GM19324 (cell line): ENCODE results near the gene ADSS1.

Source experiments
- ATAC-seq: cut with Tn5 transposase; IDR thresholded peaks from one replicate; pipeline ENCODE4 v1.9.1; 2021; ENCODE audit warnings: mild to moderate bottlenecking, moderate library complexity; ENCODE audit not compliant: unreplicated experiment, low FRiP score

The ADSS1 gene

GRCh38 chr14:104712881-104713734, 10.9 kb upstream of the ADSS1 start:
- no peak for ATAC-seq

- ATAC-seq = no peak
These were observed 10.0 kb upstream of the ADSS1 start for GRCh38 chr14:104714066-104714465.

- no peak for ATAC-seq
These were observed 9.3 kb upstream of the ADSS1 start for GRCh38 chr14:104714681-104715080.

- ATAC-seq = no peak
These were observed 8.6 kb upstream of the ADSS1 start for GRCh38 chr14:104715416-104715815.

GRCh38 chr14:104715871-104716270, 8.2 kb upstream of the ADSS1 start:
- no peak for ATAC-seq

GRCh38 chr14:104717137-104717536, 6.9 kb upstream of the ADSS1 start:
- ATAC-seq = no peak

- ATAC-seq = no peak
These were observed 6.4 kb upstream of the ADSS1 start for GRCh38 chr14:104717646-104718045.

- ATAC-seq = no peak
These were observed 5.9 kb upstream of the ADSS1 start for GRCh38 chr14:104718147-104718546.

GRCh38 chr14:104718871-104719270, 5.2 kb upstream of the ADSS1 start:
- no peak for ATAC-seq

- ATAC-seq = no peak
These were observed 4.7 kb upstream of the ADSS1 start for GRCh38 chr14:104719343-104719742.

- no peak for ATAC-seq
These were observed 2.3 kb upstream of the ADSS1 start for GRCh38 chr14:104721505-104722431.

- no peak for ATAC-seq
These were observed 935 bp upstream of the ADSS1 start for GRCh38 chr14:104722938-104723650.

GRCh38 chr14:104724407-104724980, 465 bp downstream of the ADSS1 start:
- no peak for ATAC-seq

GRCh38 chr14:104724981-104725771, 1.1 kb downstream of the ADSS1 start:
- no peak for ATAC-seq

- ATAC-seq = no peak
These were observed 1.9 kb downstream of the ADSS1 start for GRCh38 chr14:104725772-104726548.

GRCh38 chr14:104726600-104727451, 2.8 kb downstream of the ADSS1 start:
- no peak for ATAC-seq

GRCh38 chr14:104728631-104729030, 4.6 kb downstream of the ADSS1 start:
- no peak for ATAC-seq
